NCI-H2107 (cell line): Measurements from ENCODE around the gene PREP.
A peak's percentile ranks its signal among the peaks of the same experiment; 100 is the strongest.
"Not testable (repeated sequence)": the region's sequence is repeated elsewhere in the genome, so short reads cannot be mapped to it uniquely, and the experiment has no call there.

Experiments used
- DNase-seq: peaks from one replicate; lab custom pipeline; 2025; lab: John Stamatoyannopoulos, UW

The PREP gene

GRCh38 chr6:105402939-105403935, at the start of gene PREP:
Gene PREP (minus strand): TSS chr6:105403082. CDS start chr6:105402891, 191 bp downstream.
- DNase-seq = peak; percentile 52

DNA sequence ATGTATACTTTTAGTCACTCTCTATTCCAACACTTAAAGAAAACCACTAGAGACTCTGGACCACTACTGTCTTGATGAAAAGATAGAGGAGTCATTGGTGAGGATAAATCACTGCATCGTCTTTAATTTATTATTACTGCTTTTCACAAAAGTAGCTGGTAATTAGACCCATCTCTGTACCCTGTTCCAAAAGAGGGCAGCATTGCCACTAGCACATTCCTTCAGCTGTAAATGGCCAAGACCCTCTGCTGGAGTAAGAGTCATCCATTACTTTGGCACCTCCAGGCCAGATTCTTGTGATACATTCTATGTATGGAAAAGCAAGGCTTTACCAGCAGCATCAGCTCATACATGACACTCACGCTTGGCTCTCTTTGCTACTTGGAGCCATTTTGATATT, 49.5 kb upstream of the PREP start:
- no peak for DNase-seq

DNA sequence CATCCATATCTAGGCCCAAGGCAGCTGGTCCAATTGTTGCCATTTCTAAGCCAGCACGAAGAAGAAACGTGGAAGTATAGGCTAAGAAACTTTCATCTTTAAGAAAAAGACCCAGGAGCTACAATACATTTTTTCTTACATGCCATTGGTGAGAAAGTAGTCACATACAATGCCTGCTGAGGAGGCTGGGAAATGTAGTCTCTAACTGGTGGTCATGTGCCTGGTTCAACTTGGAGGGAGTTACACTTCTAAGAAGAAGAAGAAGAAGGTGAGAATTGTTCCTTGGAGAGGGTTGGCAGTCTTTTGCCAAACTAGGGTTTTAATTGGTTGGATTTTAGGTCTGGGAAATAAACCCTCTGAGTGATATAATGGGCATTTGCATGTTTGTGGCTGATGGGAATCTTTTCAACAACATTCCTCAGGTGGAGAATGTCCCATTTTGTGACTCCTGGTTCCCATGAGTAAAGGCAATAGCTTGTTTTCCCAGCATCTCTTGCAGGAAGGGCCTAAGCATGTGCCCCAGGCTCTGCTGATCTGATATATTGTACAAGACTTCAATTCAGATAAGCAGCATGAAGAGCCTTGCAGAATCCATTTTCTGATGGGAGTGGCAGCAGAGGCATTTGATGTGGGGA, 47.0 kb upstream of the PREP start:
- no peak for DNase-seq

DNA sequence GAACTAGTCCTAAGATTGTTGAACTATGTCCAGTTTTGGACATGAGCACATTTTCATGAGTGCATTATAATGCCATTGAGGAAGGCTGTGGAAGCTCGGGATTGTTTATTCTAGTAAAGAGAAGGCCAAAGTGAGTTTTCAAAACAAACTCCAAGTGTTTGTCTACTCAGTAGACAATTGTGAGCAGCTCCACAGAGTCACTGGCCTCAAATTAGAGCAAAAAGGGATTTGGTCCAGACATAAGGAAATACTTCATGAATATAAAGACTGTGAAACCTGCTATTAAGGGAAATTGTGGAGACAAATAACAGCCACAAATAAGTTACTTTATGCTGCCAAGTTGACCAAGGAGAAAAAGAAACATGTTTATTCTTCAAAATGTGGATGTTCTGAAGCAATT, 42.6 kb upstream of the PREP start:
- DNase-seq = no peak

DNA sequence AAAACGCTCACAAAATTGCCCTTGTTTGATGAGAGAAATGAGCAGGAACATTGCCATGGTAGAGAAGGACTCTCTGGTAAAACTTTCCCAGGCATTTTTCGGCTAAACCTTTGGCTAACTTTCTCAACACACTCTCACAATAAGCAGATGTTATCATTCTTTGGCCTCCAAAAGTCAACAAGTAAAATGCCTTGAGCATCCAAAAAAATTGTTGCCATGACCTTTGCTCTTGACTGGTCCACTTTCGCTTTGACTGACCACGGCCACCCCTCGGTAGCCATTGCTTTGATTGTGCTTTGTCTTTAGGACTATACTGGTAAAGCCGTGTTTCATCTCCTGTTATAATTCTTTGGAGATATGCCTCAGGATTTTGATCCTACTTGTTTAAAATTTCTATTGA, 41.1 kb upstream of the PREP start:
- no peak for DNase-seq

- no peak for DNase-seq
Measured at GRCh38 chr6:105442369-105442768, 39.5 kb upstream of the PREP start.

- no peak for DNase-seq
Measured at GRCh38 chr6:105437236-105437635, 34.4 kb upstream of the PREP start.

DNA sequence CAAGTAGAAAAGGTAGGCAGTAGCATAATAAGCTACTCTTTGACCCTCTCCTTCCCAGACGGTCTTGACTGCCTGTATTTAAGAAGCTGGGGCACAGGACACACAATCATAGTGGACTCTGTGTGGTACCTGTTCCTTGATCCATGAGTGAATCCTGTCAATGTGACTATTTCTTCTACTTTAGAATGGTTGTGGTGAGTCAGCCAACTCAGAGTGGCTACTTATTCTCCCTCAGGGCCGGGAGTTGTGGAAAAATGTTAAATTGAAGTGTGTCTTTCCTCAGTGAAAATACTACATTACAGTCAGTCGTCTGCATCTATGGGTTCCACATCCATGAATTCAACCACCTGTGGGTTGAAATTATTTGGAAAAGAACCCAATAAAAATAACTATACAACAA, 30.8 kb upstream of the PREP start:
- no peak for DNase-seq

- no peak for DNase-seq
Measured at GRCh38 chr6:105432797-105433196, 29.9 kb upstream of the PREP start.

DNA sequence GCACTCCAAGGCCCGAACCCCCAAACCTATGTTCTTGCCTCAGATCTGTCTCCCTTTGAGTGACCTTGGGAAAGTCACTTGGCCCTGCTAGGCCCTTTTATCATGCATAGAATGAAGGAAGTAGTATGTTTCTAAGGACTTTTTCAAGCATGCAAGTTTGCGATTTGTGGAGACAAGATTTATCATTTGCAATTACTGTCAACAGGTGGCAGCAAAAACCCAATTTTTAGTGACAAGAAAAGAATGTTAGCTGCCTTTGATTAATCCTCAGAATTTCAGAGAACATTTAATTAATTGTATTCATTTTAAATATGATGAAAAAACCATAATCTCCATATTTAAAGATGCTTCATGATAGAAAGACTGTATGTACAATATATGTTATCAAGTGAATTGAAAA, 28.3 kb upstream of the PREP start:
- peak; percentile 6 for DNase-seq

DNA sequence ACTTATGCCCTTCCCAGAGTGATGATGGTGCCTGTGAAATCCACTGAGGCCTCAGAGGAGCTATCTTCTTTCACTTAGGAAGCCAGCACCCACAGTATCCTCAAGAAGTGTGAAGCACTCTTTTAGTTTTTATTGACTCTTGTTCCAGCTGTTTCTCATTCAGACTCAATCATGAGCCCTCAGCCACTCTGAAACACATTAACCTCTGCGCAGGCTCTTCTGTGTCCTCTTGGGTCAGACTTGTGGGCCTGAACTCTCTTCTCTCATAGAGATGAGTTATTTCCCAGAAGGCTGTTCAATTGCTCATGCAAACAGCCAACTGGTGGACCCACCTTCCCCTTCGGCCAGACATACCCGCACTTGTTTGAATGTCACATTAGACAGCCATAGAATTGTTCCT, 27.8 kb upstream of the PREP start:
- DNase-seq = no peak

GRCh38 chr6:105429676-105430075, 26.8 kb upstream of the PREP start:
- DNase-seq = no peak

DNA sequence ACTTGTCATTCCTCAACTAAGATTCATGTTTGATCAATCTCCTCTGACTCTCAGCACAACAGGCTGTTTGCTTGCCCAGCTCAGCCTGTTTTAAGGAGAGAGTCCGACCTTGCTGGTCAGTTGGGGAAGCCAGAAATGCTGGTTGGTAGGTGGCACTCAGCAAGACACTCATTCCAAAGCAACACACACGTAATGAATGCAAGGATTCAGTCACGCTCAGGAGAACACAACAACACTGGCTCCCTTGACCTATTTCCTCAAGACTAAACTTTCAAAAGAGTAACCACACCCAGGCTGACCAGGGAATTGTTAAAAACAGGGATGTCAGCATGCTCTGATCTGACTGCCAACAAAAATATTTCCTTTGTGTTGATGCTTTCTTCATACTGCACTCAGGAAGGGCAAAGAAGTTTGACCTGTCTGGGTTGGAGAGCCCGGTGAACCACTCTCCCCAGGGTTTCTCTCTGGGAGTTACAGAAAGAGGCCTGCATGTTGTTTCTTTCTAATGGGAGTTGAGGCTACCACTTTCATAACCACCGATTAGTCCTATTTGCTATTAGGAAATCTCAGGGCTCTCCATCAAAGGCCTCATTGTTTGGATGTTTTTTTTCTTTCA, 25.6 kb upstream of the PREP start:
- no peak for DNase-seq

GRCh38 chr6:105424175-105424783, 21.4 kb upstream of the PREP start:
- DNase-seq = peak; percentile 17

GRCh38 chr6:105416971-105417370, 14.1 kb upstream of the PREP start:
- DNase-seq = not testable (repeated sequence)

DNA sequence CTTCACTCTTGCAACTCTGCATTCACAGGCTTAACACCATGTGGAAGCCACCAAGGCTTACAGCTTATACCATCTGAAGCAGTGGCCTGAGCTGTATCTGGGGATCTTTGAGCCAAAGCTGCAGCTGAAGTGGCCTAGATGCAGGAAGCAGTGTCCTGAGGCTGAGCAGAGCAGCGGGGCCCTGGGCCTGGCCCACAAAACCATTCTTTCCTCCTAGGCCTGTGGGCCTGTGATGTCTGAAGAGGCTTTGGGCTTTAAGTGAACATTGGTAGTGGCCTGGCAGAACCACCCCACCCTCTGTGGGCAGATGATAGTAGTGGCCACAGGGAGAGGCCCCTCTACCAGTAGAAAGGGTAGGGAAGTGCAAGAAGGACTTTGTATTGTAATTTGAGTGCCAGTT, 6.9 kb upstream of the PREP start:
- no peak for DNase-seq

GRCh38 chr6:105402090-105402938, 568 bp downstream of the PREP start:
- DNase-seq = no peak

DNA sequence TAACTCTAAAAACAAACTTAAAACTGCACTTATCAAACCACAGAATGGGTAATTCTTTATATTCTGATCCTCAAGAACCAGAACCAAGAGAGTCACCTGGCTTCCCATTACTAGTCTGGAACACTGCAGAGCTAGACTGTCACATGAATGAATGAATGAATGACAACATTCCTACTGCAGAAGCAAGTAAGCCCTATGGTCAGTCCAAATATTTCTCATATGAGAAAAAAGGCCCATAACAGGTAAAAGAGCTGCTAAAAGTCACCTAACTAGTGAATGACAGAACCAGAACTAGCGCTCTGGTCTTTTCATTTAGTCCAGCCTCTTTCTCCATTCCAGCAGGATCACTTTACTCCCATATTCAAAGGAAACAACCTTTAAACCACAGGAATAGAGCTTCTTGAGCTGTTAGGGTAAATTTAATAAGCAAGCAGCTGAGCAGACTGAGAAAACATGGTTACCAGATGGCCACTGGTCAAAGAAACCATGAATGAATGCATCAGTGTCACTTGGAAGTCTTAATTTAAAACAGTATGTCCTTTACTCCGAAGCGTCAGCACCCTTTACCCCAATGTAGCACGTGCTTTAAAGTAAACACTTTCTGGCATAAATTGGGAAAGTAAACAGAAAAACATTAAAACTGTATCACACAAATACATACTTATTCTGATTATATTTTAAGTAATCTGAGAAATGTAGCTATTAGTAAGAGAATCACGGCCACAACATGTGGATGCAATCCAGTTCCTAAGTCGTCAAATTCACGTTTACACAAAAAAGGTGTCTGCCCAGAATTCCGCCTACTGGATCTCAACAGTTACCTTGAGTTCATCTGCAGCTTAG, 1.4 kb downstream of the PREP start:
- no peak for DNase-seq

DNA sequence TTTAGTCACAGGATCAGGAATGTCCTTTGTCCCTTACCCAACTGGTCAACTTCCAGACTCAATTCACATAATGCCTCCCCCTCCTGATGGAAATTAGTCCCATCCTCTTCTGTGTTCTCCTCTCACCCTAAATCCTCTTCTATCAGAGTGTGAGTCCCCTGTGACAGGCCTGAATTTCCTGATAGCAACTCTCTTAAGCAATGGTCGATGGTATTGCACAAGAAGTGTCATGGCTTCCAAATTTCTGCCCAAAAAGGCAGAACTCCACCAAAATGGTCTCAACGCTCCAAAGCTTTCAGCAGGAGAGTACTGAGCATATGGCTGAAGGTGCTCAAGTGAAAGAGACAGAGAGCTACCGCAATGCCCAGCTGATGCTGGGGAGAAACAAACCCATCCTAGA, 2.4 kb downstream of the PREP start:
- DNase-seq = no peak

GRCh38 chr6:105398859-105399258, 4.0 kb downstream of the PREP start:
- DNase-seq = no peak

DNA sequence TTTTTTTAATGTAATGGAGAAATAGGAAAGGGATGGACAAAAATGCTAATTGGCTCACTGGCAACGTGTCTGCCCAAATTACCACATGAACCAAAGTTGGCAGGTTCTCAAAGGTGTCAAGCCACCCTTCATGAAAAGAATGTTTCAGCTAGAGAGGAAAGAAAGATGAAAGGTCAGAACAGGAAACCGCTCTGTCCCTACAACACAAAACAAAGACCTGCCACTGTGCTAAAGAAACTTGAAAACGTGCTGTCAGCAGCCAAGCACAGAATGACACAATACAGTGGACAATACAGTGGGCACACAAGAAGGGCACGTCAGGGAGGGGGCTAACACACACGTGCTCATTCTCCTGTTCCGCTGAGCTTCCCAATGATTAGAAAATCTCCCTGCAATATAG, 4.9 kb downstream of the PREP start:
- no peak for DNase-seq
